ENCODE measurements around the gene SH3BP1.

DNA sequence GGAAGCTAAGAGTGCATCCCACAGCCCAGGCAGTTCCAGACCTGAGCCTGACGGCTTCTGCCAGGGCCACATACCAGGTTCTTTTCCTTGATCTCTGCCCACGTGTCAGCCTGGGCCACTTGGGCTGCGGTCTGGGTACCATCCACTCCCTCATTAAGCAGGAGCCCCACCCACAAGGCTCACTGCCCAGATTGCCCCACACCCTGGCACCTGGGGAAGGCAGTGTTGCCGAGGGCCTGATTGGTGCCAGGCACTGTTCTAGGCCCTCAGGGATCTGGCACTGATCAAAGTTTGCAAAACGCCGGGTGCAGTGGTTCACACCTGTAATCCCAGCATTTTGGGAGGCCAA is 15.5 kb upstream of the SH3BP1 start:
- TF ChIP-seq MXI1 (IDR thresholded peaks at IDR 0.05; ENCODE audit: low read depth, low read length) = no peak
- TF ChIP-seq, protein P1, sequence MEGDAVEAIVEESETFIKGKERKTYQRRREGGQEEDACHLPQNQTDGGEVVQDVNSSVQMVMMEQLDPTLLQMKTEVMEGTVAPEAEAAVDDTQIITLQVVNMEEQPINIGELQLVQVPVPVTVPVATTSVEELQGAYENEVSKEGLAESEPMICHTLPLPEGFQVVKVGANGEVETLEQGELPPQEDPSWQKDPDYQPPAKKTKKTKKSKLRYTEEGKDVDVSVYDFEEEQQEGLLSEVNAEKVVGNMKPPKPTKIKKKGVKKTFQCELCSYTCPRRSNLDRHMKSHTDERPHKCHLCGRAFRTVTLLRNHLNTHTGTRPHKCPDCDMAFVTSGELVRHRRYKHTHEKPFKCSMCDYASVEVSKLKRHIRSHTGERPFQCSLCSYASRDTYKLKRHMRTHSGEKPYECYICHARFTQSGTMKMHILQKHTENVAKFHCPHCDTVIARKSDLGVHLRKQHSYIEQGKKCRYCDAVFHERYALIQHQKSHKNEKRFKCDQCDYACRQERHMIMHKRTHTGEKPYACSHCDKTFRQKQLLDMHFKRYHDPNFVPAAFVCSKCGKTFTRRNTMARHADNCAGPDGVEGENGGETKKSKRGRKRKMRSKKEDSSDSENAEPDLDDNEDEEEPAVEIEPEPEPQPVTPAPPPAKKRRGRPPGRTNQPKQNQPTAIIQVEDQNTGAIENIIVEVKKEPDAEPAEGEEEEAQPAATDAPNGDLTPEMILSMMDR (IDR thresholded peaks at IDR 0.05 in 2 of 3, conservative IDR thresholded peaks at IDR 0.05 in 1 of 3; ENCODE audit: insufficient read depth in 2 of 3, low read depth in 1 of 3, low read length in 3 of 3) = 0 out of 6 replicates have a peak, but pooled peaks of 1 of the 3 experiments have one; percentile 7
- TF ChIP-seq ZNF507 (tag; conservative IDR thresholded peaks at IDR 0.05) = no peak
- TF ChIP-seq EZH2 (IDR thresholded peaks at IDR 0.05; ENCODE audit: borderline replicate concordance, low read depth, low read length) = no peak
- TF ChIP-seq SIX5 (IDR thresholded peaks at IDR 0.05; ENCODE audit: borderline replicate concordance in 1 of 2, insufficient read depth in 1 of 2, low read depth in 1 of 2, low read length in 2 of 2) = no peak
